Activated CD4-positive, CD25-positive, alpha-beta regulatory T cell treated with anti-CD3 and anti-CD28 coated beads, Interleukin-2, amount 50 U/mL, for 72 hours (primary cell): ENCODE results near the gene ABTB2.

Source experiments
- DNase-seq: peaks from one replicate; pipeline ENCODE4 v3.0.0; 2021

The ABTB2 gene

GRCh38 chr11:34206407-34207300 is 151.2 kb downstream of the ABTB2 start:
- no peak for DNase-seq

DNA sequence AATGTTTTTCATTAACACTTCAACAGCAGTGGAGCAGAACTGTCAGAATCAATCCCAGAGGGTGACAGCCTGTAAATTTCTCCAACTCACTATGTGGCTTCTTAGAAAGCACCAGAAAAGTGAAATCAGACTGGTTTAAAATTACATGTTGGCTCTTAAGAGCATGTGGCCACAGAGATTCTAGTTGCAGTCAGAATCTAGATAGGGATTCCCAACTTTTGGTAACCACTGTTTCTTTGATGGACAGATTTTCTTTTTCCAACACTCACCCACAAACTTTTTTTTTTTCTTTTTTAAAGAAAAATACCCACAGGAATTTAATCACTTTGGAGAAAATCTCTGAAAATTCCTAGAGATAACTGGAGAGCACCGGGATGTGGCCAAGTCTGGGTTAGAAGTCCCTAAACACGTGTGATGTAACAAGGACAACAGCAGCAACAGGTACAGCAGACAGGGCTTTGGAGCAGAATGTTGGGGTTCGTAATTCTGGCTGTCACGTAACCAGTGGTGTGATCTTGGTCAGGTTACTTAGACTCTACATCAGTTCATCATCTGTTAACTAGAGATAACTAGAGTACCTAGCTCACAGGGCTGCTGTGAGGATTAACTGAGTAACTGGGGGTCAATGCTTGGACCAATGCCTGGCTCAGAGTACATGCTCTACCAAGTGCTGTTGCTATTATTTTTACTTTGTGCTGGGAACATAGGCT is 152.3 kb downstream of the ABTB2 start:
- DNase-seq: no peak

DNA sequence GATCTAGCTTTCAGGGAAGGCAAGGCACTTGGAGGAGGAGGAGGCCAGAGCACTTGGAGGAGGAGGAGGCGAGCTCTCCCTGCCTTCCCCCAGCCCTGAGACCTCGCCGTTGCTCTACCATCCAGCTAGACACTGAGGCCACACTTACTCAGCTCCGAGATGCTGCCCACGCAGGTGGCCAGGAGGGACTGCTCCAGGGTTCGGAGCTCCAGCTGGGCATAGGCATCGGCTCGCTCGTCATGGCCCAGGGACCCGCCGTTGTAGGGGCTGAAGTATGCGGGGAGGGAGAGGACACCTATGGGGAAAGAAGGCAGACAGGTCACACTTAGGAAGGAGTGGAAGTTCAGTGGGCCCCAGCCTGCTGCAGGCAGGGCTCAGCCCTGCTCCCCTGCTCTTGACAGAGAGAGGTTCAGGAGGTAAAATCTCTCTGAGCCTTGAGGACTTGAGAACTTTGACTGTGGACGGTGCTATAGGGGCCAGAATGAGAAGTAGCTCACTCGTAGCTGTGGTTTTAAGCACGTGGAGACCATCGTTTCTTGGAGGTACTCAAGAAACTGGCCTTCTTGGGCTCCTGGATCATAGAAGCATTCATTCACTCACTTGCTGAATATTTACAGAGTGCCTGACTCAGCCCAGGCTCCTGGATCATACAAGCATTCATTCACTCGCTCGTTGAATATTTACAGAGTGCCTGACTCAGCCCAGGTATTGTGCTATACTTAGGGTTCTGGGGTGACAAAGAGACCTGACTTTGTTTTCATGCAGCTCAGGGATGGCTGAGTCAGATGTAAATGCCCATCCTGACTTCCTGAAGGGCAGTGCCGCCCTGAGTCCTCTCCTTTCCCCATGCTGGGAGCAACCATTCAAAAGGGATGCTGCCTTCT is 153.2 kb downstream of the ABTB2 start:
- no peak for DNase-seq

DNA sequence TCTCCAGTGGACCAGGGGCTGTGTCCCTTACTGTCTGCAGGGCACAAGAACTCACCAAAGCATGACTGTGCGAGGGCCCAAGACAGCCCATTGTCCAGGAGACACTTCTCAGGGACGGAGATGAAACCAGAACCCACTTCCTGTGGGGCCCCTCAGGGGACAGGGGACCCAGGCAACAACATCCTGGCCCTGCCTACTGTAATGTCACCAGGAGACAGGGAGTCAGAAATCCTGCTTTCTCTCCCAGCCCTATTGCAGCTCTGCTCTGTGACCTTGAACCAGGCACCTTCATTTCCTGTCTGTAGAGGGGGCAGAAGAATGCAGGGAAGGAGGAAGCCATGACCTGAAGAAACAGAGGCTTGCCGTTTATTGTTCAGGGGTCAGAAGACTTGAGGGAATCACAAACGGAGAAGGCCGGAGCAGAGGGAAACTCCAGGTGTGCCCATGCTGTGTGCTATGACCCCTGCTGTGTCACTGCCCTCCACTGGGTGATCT is 154.4 kb downstream of the ABTB2 start:
- no peak for DNase-seq

- no peak for DNase-seq
Measured at GRCh38 chr11:34201129-34201528, 156.7 kb downstream of the ABTB2 start.

GRCh38 chr11:34199525-34199924 is 158.3 kb downstream of the ABTB2 start:
- DNase-seq: no peak

GRCh38 chr11:34198523-34198922 is 159.3 kb downstream of the ABTB2 start:
- DNase-seq: no peak

GRCh38 chr11:34197256-34197655 is 160.6 kb downstream of the ABTB2 start:
- DNase-seq: no peak

GRCh38 chr11:34194576-34195335 is 163.1 kb downstream of the ABTB2 start:
- DNase-seq: no peak

DNA sequence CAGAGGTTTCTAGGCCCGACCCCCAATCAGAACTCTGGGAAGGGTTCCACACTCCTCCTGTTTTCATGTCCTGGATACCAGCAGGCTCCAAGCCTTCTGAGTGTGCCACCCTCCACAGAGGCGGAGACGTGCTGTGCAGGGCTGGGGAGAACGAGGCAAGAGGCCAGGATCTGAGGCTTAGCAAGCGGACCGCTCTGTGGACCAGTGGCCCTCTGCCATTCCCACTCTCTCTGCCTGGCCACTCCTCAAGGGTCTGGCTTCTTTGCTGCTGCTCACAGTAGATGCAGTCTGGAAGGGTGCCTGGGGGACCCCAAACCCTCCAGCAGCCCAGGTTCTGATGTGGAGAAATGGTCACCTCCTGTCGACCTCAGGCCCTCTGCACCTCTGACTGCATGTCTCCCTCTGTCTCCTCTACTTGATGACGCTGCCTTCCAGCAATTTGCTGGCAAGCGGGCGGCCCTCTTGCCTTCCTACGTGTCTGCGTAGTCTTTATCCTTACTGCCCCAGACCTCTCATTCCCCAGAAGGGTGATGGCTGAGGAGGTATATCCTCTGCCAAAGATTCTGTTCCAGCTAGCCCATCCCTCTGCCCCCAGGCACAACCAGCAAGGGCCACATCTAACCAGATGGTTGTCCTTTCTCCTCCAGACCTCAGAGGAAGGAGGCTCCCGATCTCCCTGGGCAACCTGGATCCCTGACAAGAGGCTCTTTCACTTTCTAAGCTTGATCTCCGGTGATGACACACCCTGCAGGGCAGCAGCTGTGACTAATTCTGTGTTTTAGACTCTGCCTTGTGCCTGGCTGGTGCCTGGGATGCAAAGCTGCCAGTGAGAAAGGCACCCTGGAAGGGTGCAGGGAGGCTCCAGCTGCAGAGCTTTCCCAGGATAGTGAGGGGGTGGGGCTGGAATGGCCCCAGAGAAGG is 165.1 kb downstream of the ABTB2 start:
- DNase-seq: no peak

GRCh38 chr11:34191578-34191977 is 166.2 kb downstream of the ABTB2 start:
- DNase-seq: no peak

- no peak for DNase-seq
Measured at GRCh38 chr11:34190192-34191139, 167.3 kb downstream of the ABTB2 start.

- DNase-seq: no peak
Measured at GRCh38 chr11:34189191-34189590, 168.6 kb downstream of the ABTB2 start.

DNA sequence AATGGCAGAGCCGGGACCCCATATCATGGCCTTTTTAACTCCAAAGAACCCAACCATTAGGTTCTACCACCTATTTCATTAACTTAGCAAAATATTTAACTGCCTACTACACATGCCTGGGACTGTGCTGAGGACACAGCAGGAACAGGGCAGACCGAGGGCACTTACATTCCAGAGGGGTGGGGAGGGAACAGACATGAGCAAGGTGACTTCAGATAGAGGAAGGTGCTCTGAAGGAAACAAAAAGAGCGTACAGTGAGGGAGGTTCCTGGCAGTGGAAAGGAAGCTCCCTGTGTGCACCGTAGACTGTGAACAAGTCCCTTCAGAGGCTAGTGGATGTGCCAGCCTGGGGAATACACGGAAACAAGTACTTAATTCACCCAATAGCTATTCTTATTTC is 169.6 kb downstream of the ABTB2 start:
- no peak for DNase-seq

- DNase-seq: no peak
Measured at GRCh38 chr11:34185926-34186841, 171.6 kb downstream of the ABTB2 start.

DNA sequence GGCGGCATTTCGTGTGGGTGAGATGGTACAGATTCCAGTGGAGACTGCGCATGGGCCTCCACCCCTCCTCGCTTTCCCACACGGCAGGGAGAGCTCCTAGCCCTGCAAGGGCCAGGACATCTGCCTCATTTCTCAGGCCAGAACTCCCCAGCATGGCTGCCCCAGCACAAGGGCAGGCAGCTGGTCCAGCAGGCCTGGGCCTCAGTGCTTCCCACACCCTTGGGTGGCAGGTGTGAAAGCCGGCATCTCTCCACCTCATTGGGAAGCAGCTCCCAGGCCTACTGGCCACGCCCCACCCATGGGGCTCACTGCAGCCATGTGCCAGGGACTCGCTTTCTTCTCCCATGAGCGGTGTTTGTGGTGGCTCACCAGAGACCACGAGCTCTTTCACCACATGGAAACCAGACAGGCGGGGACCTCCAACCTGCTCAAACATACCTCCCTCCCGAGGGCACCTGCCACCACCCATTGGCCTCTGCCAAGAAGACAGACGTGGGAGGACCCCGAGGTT is 173.2 kb downstream of the ABTB2 start:
- no peak for DNase-seq

DNA sequence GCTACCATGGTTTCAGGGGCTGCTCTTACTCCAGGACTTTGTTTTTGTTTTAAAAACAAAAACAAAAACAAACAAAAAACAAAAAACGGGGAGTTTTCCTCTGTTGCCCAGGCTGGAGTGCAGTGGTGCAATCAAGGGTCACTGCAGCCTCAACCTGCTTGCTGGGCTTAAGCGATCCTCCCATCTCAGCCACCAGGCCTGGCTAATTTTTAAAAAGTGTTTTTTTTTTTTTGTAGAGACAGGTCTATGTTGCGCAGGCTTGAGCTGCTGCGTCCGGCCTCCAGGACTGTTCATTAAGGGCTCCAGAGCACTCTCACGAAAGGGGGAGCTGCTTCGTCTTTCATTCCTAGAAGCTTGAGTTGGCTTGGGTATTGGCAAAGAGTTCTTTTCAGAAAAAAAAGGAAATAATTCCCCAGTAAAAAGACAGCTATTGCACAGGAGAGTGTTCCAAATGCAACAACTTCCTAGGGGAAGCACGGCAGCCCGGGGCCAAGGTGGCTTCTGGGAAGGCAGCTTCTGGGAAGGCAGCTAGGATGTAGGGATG is 173.9 kb downstream of the ABTB2 start:
- no peak for DNase-seq
